MM.1S (cell line): ENCODE data around the gene ARID3C.

Experiments used
- DNase-seq: peaks from one replicate; pipeline ENCODE4 v3.0.0-alpha.2; 2015
- H2AFZ ChIP-seq: fragments of 300-600 bp; sonication (generic); 2 replicates; pipeline ENCODE4 v1.6.0; 2016; ENCODE audit warnings: antibody characterized with exemption, low read length
- H3F3A ChIP-seq: fragments of 300-600 bp; sonication (generic); 2 replicates; pipeline ENCODE4 v1.6.1; 2016; ENCODE audit warnings: mild to moderate bottlenecking, antibody characterized with exemption, low read length, moderate library complexity, mixed read lengths; ENCODE audit not compliant: insufficient read depth
- H3K27ac ChIP-seq: fragments of 300-600 bp; sonication (generic); 2 replicates; pipeline ENCODE4 v1.5.1; 2016; ENCODE audit warnings: mild to moderate bottlenecking, low read length
- H3K27me3 ChIP-seq: fragments of 300-600 bp; sonication (generic); replicated peaks from 2 replicates; pipeline ENCODE4 v1.6.0; 2016; ENCODE audit warnings: low read length; ENCODE audit not compliant: insufficient read depth
- H3K36me3 ChIP-seq: fragments of 300-600 bp; sonication (generic); replicated peaks from 2 replicates; pipeline ENCODE4 v1.6.1; 2016; ENCODE audit warnings: mild to moderate bottlenecking, low read length, mixed read lengths; ENCODE audit not compliant: insufficient read depth
- H3K4me1 ChIP-seq: fragments of 300-600 bp; sonication (generic); 2 replicates; pipeline ENCODE4 v1.6.1; 2016; ENCODE audit warnings: low read length, mixed read lengths
- H3K4me2 ChIP-seq: fragments of 300-600 bp; sonication (generic); 2 replicates; pipeline ENCODE4 v1.6.0; 2016; ENCODE audit warnings: low read depth, low read length
- H3K4me3 ChIP-seq: fragments of 300-600 bp; sonication (generic); 2 replicates; pipeline ENCODE4 v1.5.1; 2016; ENCODE audit warnings: low read length, mixed read lengths
- H3K79me2 ChIP-seq: fragments of 300-600 bp; sonication (generic); 2 replicates; pipeline ENCODE4 v1.6.1; 2016; ENCODE audit warnings: mixed run types, low read length, mixed read lengths
- H3K9ac ChIP-seq: fragments of 300-600 bp; sonication (generic); 2 replicates; pipeline ENCODE4 v1.6.1; 2016; ENCODE audit warnings: low read length, mixed read lengths
- H3K9me2 ChIP-seq: fragments of 300-600 bp; sonication (generic); replicated peaks from 2 replicates; pipeline ENCODE4 v1.6.1; 2016; ENCODE audit warnings: mild to moderate bottlenecking, low read length, mixed read lengths; ENCODE audit not compliant: insufficient read depth
- H3K9me3 ChIP-seq: fragments of 300-600 bp; sonication (generic); replicated peaks from 2 replicates; pipeline ENCODE4 v1.6.1; 2016; ENCODE audit warnings: mild to moderate bottlenecking, low read length, mixed read lengths; ENCODE audit not compliant: insufficient read depth
- H4K20me1 ChIP-seq: fragments of 300-600 bp; sonication (generic); 2 replicates; pipeline ENCODE4 v1.6.1; 2016; ENCODE audit warnings: mild to moderate bottlenecking, low read length, moderate library complexity, mixed read lengths; ENCODE audit not compliant: insufficient read depth
- CTCF ChIP-seq: fragments of 300-600 bp; sonication (generic); IDR thresholded peaks from 2 replicates; pipeline ENCODE4 v1.5.1; 2016; ENCODE audit warnings: antibody characterized with exemption, low read length, mixed read lengths
- EZH2 ChIP-seq: fragments of 300-600 bp; sonication (generic); optimal IDR thresholded peaks from 2 replicates; pipeline ENCODE3; 2017; ENCODE audit warnings: low read depth, mild to moderate bottlenecking, antibody characterized with exemption, low read length, mixed read lengths
- EZH2phosphoT487 ChIP-seq: fragments of 300-600 bp; sonication (generic); IDR thresholded peaks from 2 replicates; pipeline ENCODE4 v1.6.1; 2018; ENCODE audit warnings: antibody characterized with exemption, low read length

Gene ARID3C

GRCh38 chr9:34612788-34613390, 16.0 kb downstream of the ARID3C start:
- peak; percentile 77 for DNase-seq
- H3K4me2 ChIP-seq: peak overlapping the region; percentile 97
- TF ChIP-seq EZH2phosphoT487 (no peak), CTCF (peak; percentile 84), EZH2 (no peak)
- peak overlapping the region; percentile 76 for H2AFZ ChIP-seq
- H3K79me2 ChIP-seq: peaks cover 14% of the 10 kb centered on the region
- H3K4me1 ChIP-seq: peaks cover 6% of the 10 kb centered on the region; the same call in 1 of the 2 replicates
- H3K4me3 ChIP-seq: peak overlapping the region; percentile 86
- H3K27me3 ChIP-seq: no peaks in the 10 kb centered on the region
- peaks cover 6% of the 10 kb centered on the region; the same call in 1 of the 2 replicates for H3F3A ChIP-seq
- peak overlapping the region; percentile 89; the same call in 1 of the 2 replicates for H3K9ac ChIP-seq
- no peaks in the 10 kb centered on the region for H3K9me3 ChIP-seq
- H4K20me1 ChIP-seq: no peaks in the 10 kb centered on the region
- H3K36me3 ChIP-seq: no peaks in the 10 kb centered on the region
- no peaks in the 10 kb centered on the region for H3K9me2 ChIP-seq
- H3K27ac ChIP-seq: no peak overlapping the region; the same call in 1 of the 2 replicates

GRCh38 chr9:34611811-34612787, 16.8 kb downstream of the ARID3C start, which contains the start of gene RPP25L:
TSS of gene RPP25L (minus strand) at chr9:34612097. CDS start at chr9:34611296, 801 bp downstream.
- H3K4me3 ChIP-seq: peak within 1 kb of the TSS; percentile 86
- H3K36me3 ChIP-seq: no peaks in the 10 kb centered on the region
- H3K9me2 ChIP-seq: no peaks in the 10 kb centered on the region
- peaks cover 6% of the 10 kb centered on the region; the same call in 1 of the 2 replicates for H3K4me1 ChIP-seq
- peaks cover 14% of the 10 kb centered on the region for H3K79me2 ChIP-seq
- peaks cover 6% of the 10 kb centered on the region; the same call in 1 of the 2 replicates for H3F3A ChIP-seq
- no peaks in the 10 kb centered on the region for H3K27me3 ChIP-seq
- no peaks in the 10 kb centered on the region for H4K20me1 ChIP-seq
- H3K9ac ChIP-seq: peak within 1 kb of the TSS; percentile 89
- no peaks in the 10 kb centered on the region for H3K9me3 ChIP-seq
- TF ChIP-seq CTCF (no peak), EZH2phosphoT487 (no peak), EZH2 (no peak)
- H3K4me2 ChIP-seq: peak within 1 kb of the TSS; percentile 97
- H2AFZ ChIP-seq: peak within 1 kb of the TSS; percentile 90
- DNase-seq: peak; percentile 90
- peak within 1 kb of the TSS; percentile 15; the same call in 1 of the 2 replicates for H3K27ac ChIP-seq

- peak overlapping the region; percentile 10; the same call in 1 of the 2 replicates for H3K27ac ChIP-seq
- peak overlapping the region; percentile 97 for H3K4me2 ChIP-seq
- TF ChIP-seq EZH2phosphoT487 (no peak), CTCF (0 out of 2 replicates have a peak, but pooled peaks have one; percentile 3)
- H3K79me2 ChIP-seq: peaks cover 14% of the 10 kb centered on the region
- no peaks in the 10 kb centered on the region for H4K20me1 ChIP-seq
- no peaks in the 10 kb centered on the region for H3K9me2 ChIP-seq
- no peaks in the 10 kb centered on the region for H3K9me3 ChIP-seq
- DNase-seq: no peak
- H3K9ac ChIP-seq: peak overlapping the region; percentile 89
- H3K36me3 ChIP-seq: no peaks in the 10 kb centered on the region
- H2AFZ ChIP-seq: peak overlapping the region; percentile 90
- peaks cover 6% of the 10 kb centered on the region; the same call in 1 of the 2 replicates for H3K4me1 ChIP-seq
- H3K27me3 ChIP-seq: no peaks in the 10 kb centered on the region
- peak overlapping the region; percentile 86 for H3K4me3 ChIP-seq
- H3F3A ChIP-seq: peaks cover 6% of the 10 kb centered on the region; the same call in 1 of the 2 replicates
These were observed 17.5 kb downstream of the ARID3C start for GRCh38 chr9:34611251-34611810.
